K562 (cell line): ENCODE measurements around the gene TRAPPC5. TPM values are rescaled to one million over a fixed set of nuclear protein-coding genes. Genes with fewer than 3 reads are reported as not detected.

Experiments
- ATAC-seq: fragments of 200-7000 bp; cut with Tn5 transposase; 3 replicates; pipeline ENCODE4 v1.9.1; 2020; ENCODE audit warnings: moderate library complexity
- BruUV-seq: library from RNA; stranded (reverse); fragments of 400-500 nt; replicated peaks from 2 replicates; lab custom pipeline; 2021; lab: Mats Ljungman, UMichigan
- CTCF ChIA-PET: fragments of 300-600 bp; formaldehyde crosslinking; extraction: SDS; loops from one replicate; lab custom pipeline; 2021; ENCODE audit warnings: low intra/inter-chr PET ratio; lab: Yijun Ruan, JAX
- POLR2A ChIA-PET: fragments of 300-600, 350-650 bp; sonication (Branson Sonifier 250); formaldehyde crosslinking; extraction: SDS; loops from one replicate; lab custom pipeline; 2021; ENCODE audit warnings: antibody characterized with exemption, inconsistent platforms; lab: Yijun Ruan, JAX
- DNase-seq, 4 experiments: peaks; one replicate each; pipeline versions ENCODE4 v3.0.0 to v3.0.0-alpha.2; 2011 to 2018; ENCODE audit warnings: low spot score in 3 of 4, mixed read lengths in 3 of 4; ENCODE audit errors: extremely low read depth in 1 of 4
- FAIRE-seq: peaks from 2 replicates; lab custom pipeline; 2011; peaks lifted over from hg19 to GRCh38; lab: Jason Lieb, UNC
- H2AFZ ChIP-seq: 2 replicates; pipeline ENCODE4 v1.6.0; 2011; ENCODE audit warnings: low read depth, low read length, control low read depth, inconsistent platforms
- H3K27ac ChIP-seq: fragments of 200-600 bp; 3 replicates; pipeline ENCODE4 v1.8.0; 2011; ENCODE audit warnings: low read depth, mild to moderate bottlenecking, control low read depth, inconsistent platforms, low read length, moderate library complexity, mixed read lengths; ENCODE audit errors: extremely low read depth
- H3K27me3 ChIP-seq, 2 experiments: fragments of 300-600 bp in 1 of 2; 2 replicates in 1 of 2; 3 replicates in 1 of 2; pipeline versions ENCODE4 v1.6.0 to v1.8.0; 2011; ENCODE audit warnings: inconsistent platforms in 2 of 2, low read length in 2 of 2, mild to moderate bottlenecking in 1 of 2, mixed read lengths in 1 of 2, moderate library complexity in 1 of 2; ENCODE audit not compliant: control insufficient read depth in 2 of 2, insufficient read depth in 2 of 2
- H3K36me3 ChIP-seq: fragments of 300-600 bp; 3 replicates; pipeline ENCODE4 v1.8.0; 2011; ENCODE audit warnings: mild to moderate bottlenecking, low read length, inconsistent platforms; ENCODE audit not compliant: control insufficient read depth, insufficient read depth
- H3K4me1 ChIP-seq, 2 experiments: fragments of 200-600 bp in 1 of 2; replicated peaks in 1 of 2; 2 replicates in 1 of 2; 3 replicates in 1 of 2; pipeline versions ENCODE4 v1.5.1 to v1.8.0; 2011; ENCODE audit warnings: inconsistent platforms in 2 of 2, low read length in 2 of 2, mild to moderate bottlenecking in 1 of 2, mixed read lengths in 1 of 2, moderate library complexity in 1 of 2; ENCODE audit not compliant: control insufficient read depth in 2 of 2, insufficient read depth in 2 of 2
- H3K4me2 ChIP-seq: 2 replicates; pipeline ENCODE4 v1.6.1; 2011; ENCODE audit warnings: low read length, control low read depth, inconsistent platforms, mixed read lengths; ENCODE audit not compliant: insufficient read depth
- H3K4me3 ChIP-seq: fragments of 200-600 bp; sonication (generic), shearing (Covaris generic); 2 replicates; pipeline ENCODE4 v1.5.1; 2016; ENCODE audit warnings: control low read depth, inconsistent platforms
- H3K79me2 ChIP-seq: fragments of 200-600 bp; 3 replicates; pipeline ENCODE4 v1.8.0; 2011; ENCODE audit warnings: low read length, inconsistent platforms; ENCODE audit not compliant: control insufficient read depth, insufficient read depth
- H3K9ac ChIP-seq, 2 experiments: 2 replicates each; pipeline versions ENCODE4 v1.6.0 to v1.6.1; 2011; ENCODE audit warnings: low read depth in 2 of 2, low read length in 2 of 2, control low read depth in 1 of 2, inconsistent platforms in 1 of 2, mild to moderate bottlenecking in 1 of 2, mixed read lengths in 1 of 2; ENCODE audit not compliant: insufficient read depth in 1 of 2
- H3K9me1 ChIP-seq: one replicate; pipeline ENCODE4 v1.6.0; 2011; ENCODE audit warnings: inconsistent platforms, mild to moderate bottlenecking, low read length, moderate library complexity; ENCODE audit not compliant: control insufficient read depth, insufficient read depth
- H3K9me3 ChIP-seq: replicated peaks from 2 replicates; pipeline ENCODE4 v1.5.1; 2011; ENCODE audit warnings: low read depth, low read length, inconsistent platforms; ENCODE audit not compliant: control insufficient read depth, insufficient read depth
- H4K20me1 ChIP-seq: replicated peaks from 2 replicates; pipeline ENCODE4 v1.6.1; 2011; ENCODE audit warnings: low read length, inconsistent platforms, mixed read lengths; ENCODE audit not compliant: control insufficient read depth, insufficient read depth
- BCOR ChIP-seq: fragments of 450-650 bp; IDR thresholded peaks from 2 replicates; pipeline ENCODE4 v1.6.1; 2016
- BMI1 ChIP-seq: fragments of 150-350 bp; IDR thresholded peaks from 2 replicates; pipeline ENCODE4 v1.6.1; 2014; ENCODE audit warnings: low read length
- KAT7 ChIP-seq: sonication (generic); formaldehyde crosslinking; IDR thresholded peaks from 2 replicates; pipeline ENCODE4 v1.8.0; 2022; ENCODE audit warnings: missing genetic modification reagents, mild to moderate bottlenecking, borderline replicate concordance
- KDM1A ChIP-seq, 2 experiments: fragments of 450-650 bp; IDR thresholded peaks; 2 replicates each; pipeline ENCODE4 v1.6.1; 2016; ENCODE audit warnings: mild to moderate bottlenecking in 2 of 2
- LCOR ChIP-seq: sonication (generic); formaldehyde crosslinking; IDR thresholded peaks from 2 replicates; pipeline ENCODE4 v1.8.0; 2022; ENCODE audit warnings: mild to moderate bottlenecking, missing genetic modification reagents
- NCOR1 ChIP-seq: fragments of 450-650 bp; IDR thresholded peaks from 2 replicates; pipeline ENCODE4 v1.6.1; 2016; ENCODE audit warnings: mild to moderate bottlenecking, moderate library complexity
- PML ChIP-seq: IDR thresholded peaks from 2 replicates; pipeline ENCODE4 v1.6.1; 2012; ENCODE audit warnings: low read length, inconsistent platforms
- RBM25 ChIP-seq: fragments of 200-400 bp; formaldehyde crosslinking; IDR thresholded peaks from 2 replicates; pipeline ENCODE4 v1.6.1; 2018; ENCODE audit warnings: low read length, low read depth, moderate library complexity; ENCODE audit not compliant: severe bottlenecking
- SMAD1 ChIP-seq: fragments of 150-350 bp; IDR thresholded peaks from 2 replicates; pipeline ENCODE4 v1.6.1; 2014; ENCODE audit warnings: low read length, low read depth; ENCODE audit not compliant: partially characterized antibody
- SMARCA4 ChIP-seq: fragments of 450-650 bp; IDR thresholded peaks from 2 replicates; pipeline ENCODE4 v1.6.1; 2016
- TAF7 ChIP-seq: fragments of 450-650 bp; IDR thresholded peaks from 2 replicates; pipeline ENCODE4 v1.6.1; 2016; ENCODE audit warnings: missing genetic modification characterization, missing compliant biosample characterization
- TEAD4 ChIP-seq, 2 experiments: sonication (generic) in 1 of 2; formaldehyde crosslinking in 1 of 2; IDR thresholded peaks; 2 replicates each; pipeline versions ENCODE4 v1.6.1 to v1.8.0; 2012 to 2022; ENCODE audit warnings: borderline replicate concordance in 1 of 2, inconsistent platforms in 1 of 2, low read length in 1 of 2, mild to moderate bottlenecking in 1 of 2, missing genetic modification reagents in 1 of 2
- U2AF1 ChIP-seq: fragments of 200-400 bp; formaldehyde crosslinking; optimal IDR thresholded peaks from 2 replicates; pipeline ENCODE3; 2017; ENCODE audit warnings: mild to moderate bottlenecking, low read depth, low read length, moderate library complexity
- ZKSCAN1 ChIP-seq: fragments of 150-350 bp; IDR thresholded peaks from 2 replicates; pipeline ENCODE4 v1.6.1; 2016; ENCODE audit warnings: low read depth, low read length
- ZNF12 ChIP-seq: sonication (generic); formaldehyde crosslinking; IDR thresholded peaks from 2 replicates; pipeline ENCODE4 v1.4.0; 2020; ENCODE audit warnings: mild to moderate bottlenecking, missing genetic modification reagents
- WGBS: fragments of 100-300 bp; shearing (Covaris generic); methylation state at CpG from one replicate; pipeline ENCODE4 v1.1.6; 2016; ENCODE audit warnings: low coverage, mixed read lengths; ENCODE audit not compliant: insufficient coverage; ENCODE audit errors: missing lambda C conversion rate; 5-methylcytosine and 5-hydroxymethylcytosine counted together
- in situ Hi-C: fragments of 300-500 bp; cut with MboI; formaldehyde crosslinking; loops from 4 replicates; pipeline ENCODE4 v1.15.0; 2018; ENCODE audit warnings: inconsistent platforms, mixed read lengths
- intact Hi-C: fragments of 100-400 bp; cut with micrococcal nuclease; formaldehyde crosslinking; loops from 2 replicates; pipeline ENCODE4 v1.14.2; 2022
- polyA plus RNA-seq, 8 experiments: library from polyadenylated mRNA; depleted of rRNA in 4 of 8; stranded (reverse) in 5 of 8; unstranded in 3 of 8; fragments of >200 nt; fragmentation: Nextera tagmentation in 2 of 8; fragmentation: Illumina TruSeq in 1 of 8; extraction: Ambion mirVana in 2 of 8; extraction: Trizol in 1 of 8; gene quantifications; 2 replicates each; pipeline versions ENCODE4 v1.2.1 to v1.2.3, GENCODE V29; 2011 to 2014; ENCODE audit warnings: inconsistent platforms in 1 of 8, missing spikeins in 1 of 8
- total RNA-seq, 7 experiments: library from RNA; depleted of rRNA in 6 of 7; stranded (reverse); fragments of >200 nt in 6 of 7; fragmentation: Illumina TruSeq in 2 of 7; extraction: Trizol in 2 of 7; gene quantifications; 2 replicates each; pipeline versions ENCODE4 v1.2.1 to v1.2.3, GENCODE V29; 2011 to 2021; ENCODE audit warnings: low replicate concordance in 1 of 7
- TF ChIP-seq, protein P1 (sequence below): fragments of 450-650 bp; IDR thresholded peaks from 2 replicates; pipeline ENCODE4 v1.7.1; 2018; ENCODE audit warnings: mild to moderate bottlenecking, low read depth; ENCODE audit not compliant: partially characterized antibody

The TRAPPC5 gene
- total and polyA plus RNA-seq, 9 of the 15 experiments (the other 6 are each of a cell fraction or from before 2014, with no cell fraction given), result 2.0 to 76.9 (median 29.3) TPM

DNA sequence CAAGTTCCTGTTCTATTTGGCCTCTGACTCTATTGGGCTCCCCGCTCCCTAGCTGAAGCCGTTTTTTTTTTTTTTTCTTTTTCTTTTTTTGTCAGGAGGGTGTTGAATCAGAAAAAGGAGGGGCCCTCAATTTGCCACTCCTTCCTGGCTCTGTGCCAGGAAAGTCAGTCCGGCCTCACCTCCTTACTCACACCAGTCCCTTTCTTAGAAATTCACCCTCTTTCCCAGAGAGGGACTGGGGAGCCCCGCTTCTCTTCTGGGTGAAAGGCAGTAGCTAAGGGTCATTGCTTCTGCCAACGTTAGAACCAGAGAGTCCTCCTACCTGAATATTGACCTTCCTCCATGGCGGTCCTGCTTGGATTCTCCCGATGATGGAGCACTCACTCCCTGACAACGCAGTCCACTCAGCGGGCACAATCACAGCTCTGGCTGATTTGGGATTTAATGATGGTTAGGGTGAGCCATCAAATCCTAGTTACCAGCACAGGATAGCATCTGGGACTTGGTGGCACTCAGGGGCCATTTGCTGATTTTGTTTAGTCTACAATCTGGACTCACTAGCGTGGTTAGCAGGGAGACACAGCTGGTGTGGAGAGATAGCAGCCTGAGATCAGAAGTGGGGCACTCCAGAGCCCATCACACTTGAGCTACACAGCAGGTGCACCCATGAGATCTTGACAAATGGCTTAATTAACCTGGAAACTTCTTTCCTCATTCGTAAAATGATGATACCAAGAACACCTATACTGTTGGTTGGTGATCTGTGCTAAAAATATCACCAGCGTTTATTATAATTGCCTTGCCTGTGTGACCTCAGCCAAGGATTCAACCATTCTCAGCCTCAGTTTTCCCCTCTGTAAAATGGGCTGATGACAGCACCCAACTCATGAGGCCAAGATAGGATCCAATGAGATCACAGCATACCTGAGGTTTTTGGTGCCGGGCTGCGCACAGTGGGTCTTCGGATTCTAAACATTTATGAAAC is 19.1 kb downstream of the TRAPPC5 start (continued):
- no peak for TF ChIP-seq LCOR (CRISPR knock-in tag)
- peak; percentile 86 for TF ChIP-seq NCOR1
- peak; percentile 48; the same call in 1 of the 2 replicates for TF ChIP-seq SMARCA4
- TF ChIP-seq PML, result peak; percentile 55; the same call in 1 of the 2 replicates
- peak; percentile 96 for TF ChIP-seq BCOR
- no peak for TF ChIP-seq KAT7 (CRISPR knock-in tag)
- peak; percentile 93 for TF ChIP-seq SMAD1
- no peak for TF ChIP-seq ZNF12 (CRISPR knock-in tag)
- no peak for TF ChIP-seq TAF7 (tag)

DNA sequence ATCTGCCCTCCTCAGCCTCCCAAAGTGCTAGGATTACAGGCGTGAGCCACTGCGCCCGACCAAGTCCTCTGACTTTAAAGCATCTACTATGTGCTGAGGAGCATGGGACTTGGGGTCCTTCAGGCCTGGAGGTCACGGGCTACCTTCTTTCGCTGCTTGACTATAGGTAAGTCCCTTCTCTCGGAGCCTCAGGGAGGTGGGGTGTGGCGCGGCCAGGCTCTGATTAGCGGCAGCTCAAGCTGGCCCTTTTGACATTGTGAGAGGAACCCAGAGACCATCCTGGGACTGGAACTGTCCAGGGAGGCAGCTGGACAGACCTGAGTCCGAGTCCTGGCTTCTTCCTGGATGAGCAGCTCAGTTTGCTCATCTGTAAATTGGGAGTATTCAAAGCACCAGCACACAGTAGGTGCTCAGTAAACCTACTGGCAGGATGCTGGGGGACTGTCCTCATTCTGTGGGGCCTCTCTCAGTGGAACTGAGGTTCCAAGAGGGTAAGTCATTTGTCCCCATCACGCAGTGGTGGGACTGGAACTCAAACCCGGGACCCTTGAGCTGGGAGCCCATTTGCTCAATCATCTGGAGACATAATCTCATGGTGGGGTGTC is 20.5 kb downstream of the TRAPPC5 start:
- H3K4me3 ChIP-seq, result no peak overlapping the region
- H3K4me2 ChIP-seq, result no peak overlapping the region
- FAIRE-seq, result no peak
- intact Hi-C loops (no loop called here), in situ Hi-C loops (no loop called here)
- ATAC-seq, result no peak
- no peaks in the 10 kb centered on the region for H3K79me2 ChIP-seq
- no TSS peak for BruUV-seq
- H3K4me1 ChIP-seq, result peaks cover 2 to 8% of the 10 kb centered on the region in 2 experiments; a peak in 4 of 5 replicates
- no peak overlapping the region for H3K27ac ChIP-seq
- POLR2A ChIA-PET, result interaction anchor here (0.7 to 1.0 kb wide), 3 partner anchors 19 to 218 kb away, joined by 3 read pairs; no protein-coding TSS in a partner anchor
- H3K9ac ChIP-seq, result no peak overlapping the region
- no peaks in the 10 kb centered on the region for H3K9me1 ChIP-seq
- DNase-seq, result no peak
- peaks cover 13 to 62% of the 10 kb centered on the region in 2 experiments; a peak in 4 of 5 replicates for H3K27me3 ChIP-seq
- H4K20me1 ChIP-seq, result peaks cover 4% of the 10 kb centered on the region; the same call in 1 of the 2 replicates
- CTCF ChIA-PET, result no interaction called here
- WGBS, result 35% methylated on average over 12 of the region's 12 CpGs
- H3K36me3 ChIP-seq, result no peaks in the 10 kb centered on the region
- no peaks in the 10 kb centered on the region for H3K9me3 ChIP-seq
- no peak overlapping the region for H2AFZ ChIP-seq
- TF ChIP-seq BMI1, result no peak
- no peak for TF ChIP-seq PML
- peak; percentile 95 for TF ChIP-seq ZKSCAN1
- peak in 1 of 2 experiments; percentile 24; a peak in 1 of 4 replicates for TF ChIP-seq KDM1A (IDR thresholded peaks at IDR 0.05)
- no peak for TF ChIP-seq TEAD4 (IDR thresholded peaks at IDR 0.05; ENCODE audit: low read length)
- TF ChIP-seq TEAD4 (CRISPR knock-in tag; IDR thresholded peaks at IDR 0.05; ENCODE audit: borderline replicate concordance), result no peak
- TF ChIP-seq U2AF1, result no peak
- TF ChIP-seq, protein P1, sequence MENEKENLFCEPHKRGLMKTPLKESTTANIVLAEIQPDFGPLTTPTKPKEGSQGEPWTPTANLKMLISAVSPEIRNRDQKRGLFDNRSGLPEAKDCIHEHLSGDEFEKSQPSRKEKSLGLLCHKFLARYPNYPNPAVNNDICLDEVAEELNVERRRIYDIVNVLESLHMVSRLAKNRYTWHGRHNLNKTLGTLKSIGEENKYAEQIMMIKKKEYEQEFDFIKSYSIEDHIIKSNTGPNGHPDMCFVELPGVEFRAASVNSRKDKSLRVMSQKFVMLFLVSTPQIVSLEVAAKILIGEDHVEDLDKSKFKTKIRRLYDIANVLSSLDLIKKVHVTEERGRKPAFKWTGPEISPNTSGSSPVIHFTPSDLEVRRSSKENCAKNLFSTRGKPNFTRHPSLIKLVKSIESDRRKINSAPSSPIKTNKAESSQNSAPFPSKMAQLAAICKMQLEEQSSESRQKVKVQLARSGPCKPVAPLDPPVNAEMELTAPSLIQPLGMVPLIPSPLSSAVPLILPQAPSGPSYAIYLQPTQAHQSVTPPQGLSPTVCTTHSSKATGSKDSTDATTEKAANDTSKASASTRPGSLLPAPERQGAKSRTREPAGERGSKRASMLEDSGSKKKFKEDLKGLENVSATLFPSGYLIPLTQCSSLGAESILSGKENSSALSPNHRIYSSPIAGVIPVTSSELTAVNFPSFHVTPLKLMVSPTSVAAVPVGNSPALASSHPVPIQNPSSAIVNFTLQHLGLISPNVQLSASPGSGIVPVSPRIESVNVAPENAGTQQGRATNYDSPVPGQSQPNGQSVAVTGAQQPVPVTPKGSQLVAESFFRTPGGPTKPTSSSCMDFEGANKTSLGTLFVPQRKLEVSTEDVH, result no peak
- peak; percentile 3 for TF ChIP-seq RBM25
- peak; percentile 45; the same call in 1 of the 2 replicates for TF ChIP-seq BCOR
